OCI-LY7 (cell line): ENCODE data around the gene MAEA. TPM values are rescaled to one million over a fixed set of nuclear protein-coding genes. Genes with fewer than 3 reads are reported as not detected.

Experiments used
- BruUV-seq: library from RNA; stranded (reverse); fragments of 400-500 nt; replicated peaks from 2 replicates; lab custom pipeline; 2021; lab: Mats Ljungman, UMichigan
- CTCF ChIA-PET: fragments of 300-600 bp; sonication (Branson Sonifier 250); formaldehyde crosslinking; loops from one replicate; lab custom pipeline; 2022; ENCODE audit warnings: antibody characterized with exemption; ENCODE audit not compliant: unreplicated experiment; lab: Charles Lee
- POLR2A ChIA-PET: fragments of 300-600 bp; sonication (Branson Sonifier 250); formaldehyde crosslinking; loops from one replicate; lab custom pipeline; 2022; ENCODE audit warnings: antibody characterized with exemption; lab: Charles Lee
- DNase-seq: peaks from one replicate; pipeline ENCODE4 v3.0.0-alpha.2; 2015; ENCODE audit warnings: low spot score
- H2AFZ ChIP-seq: fragments of 200-600 bp; sonication (generic), shearing (Covaris generic); 2 replicates; pipeline ENCODE4 v1.6.1; 2014; ENCODE audit warnings: mild to moderate bottlenecking, antibody characterized with exemption, low read length, moderate library complexity
- H3K27ac ChIP-seq: fragments of 200-600 bp; sonication (generic); 2 replicates; pipeline ENCODE4 v1.5.1; 2014; ENCODE audit warnings: mixed run types, low read depth, mild to moderate bottlenecking, moderate library complexity, low read length, inconsistent platforms; ENCODE audit not compliant: poor library complexity, severe bottlenecking
- H3K36me3 ChIP-seq: fragments of 200-600 bp; sonication (generic); 2 replicates; pipeline ENCODE4 v1.6.1; 2014; ENCODE audit warnings: mild to moderate bottlenecking, antibody characterized with exemption, low read length, moderate library complexity, mixed read lengths; ENCODE audit not compliant: insufficient read depth
- H3K4me1 ChIP-seq: fragments of 200-600 bp; sonication (generic); 2 replicates; pipeline ENCODE4 v1.5.1; 2014; ENCODE audit warnings: mild to moderate bottlenecking, low read length; ENCODE audit not compliant: insufficient read depth, poor library complexity, severe bottlenecking
- H3K4me2 ChIP-seq: fragments of 200-600 bp; sonication (generic); 2 replicates; pipeline ENCODE4 v1.6.1; 2014; ENCODE audit warnings: mild to moderate bottlenecking, low read length
- H3K4me3 ChIP-seq: fragments of 200-600 bp; sonication (generic); 2 replicates; pipeline ENCODE4 v1.5.1; 2014; ENCODE audit warnings: mild to moderate bottlenecking, low read depth, low read length; ENCODE audit not compliant: poor library complexity, severe bottlenecking
- H3K79me2 ChIP-seq: fragments of 200-600 bp; sonication (generic); 2 replicates; pipeline ENCODE4 v1.6.1; 2016; ENCODE audit warnings: low read depth, mild to moderate bottlenecking, low read length, moderate library complexity, mixed read lengths; ENCODE audit not compliant: insufficient read depth
- H3K9me2 ChIP-seq: fragments of 200-600 bp; sonication (generic); 2 replicates; pipeline ENCODE4 v1.6.1; 2016; ENCODE audit warnings: mild to moderate bottlenecking, low read length, mixed read lengths; ENCODE audit not compliant: insufficient read depth
- H3K9me3 ChIP-seq: fragments of 200-600 bp; sonication (generic); 2 replicates; pipeline ENCODE4 v1.6.1; 2014; ENCODE audit warnings: mild to moderate bottlenecking, mixed run types, low read length, mixed read lengths
- H4K20me1 ChIP-seq: fragments of 200-600 bp; sonication (generic); 2 replicates; pipeline ENCODE4 v1.6.1; 2014; ENCODE audit warnings: mild to moderate bottlenecking, antibody characterized with exemption, low read length, moderate library complexity, mixed read lengths; ENCODE audit not compliant: insufficient read depth
- CTCF ChIP-seq: fragments of 200-600 bp; sonication (generic); conservative IDR thresholded peaks from 2 replicates; pipeline ENCODE4 v1.5.1; 2014; ENCODE audit warnings: mild to moderate bottlenecking, antibody characterized with exemption, low read length, moderate library complexity, mixed read lengths
- EZH2phosphoT487 ChIP-seq: fragments of 200-600 bp; sonication (generic); IDR thresholded peaks from 2 replicates; pipeline ENCODE4 v1.6.1; 2018; ENCODE audit warnings: low read depth, borderline replicate concordance, mild to moderate bottlenecking, mixed run types, antibody characterized with exemption, low read length, moderate library complexity, mixed read lengths
- intact Hi-C: fragments of 100-400 bp; cut with micrococcal nuclease; formaldehyde crosslinking; loops from one replicate; pipeline ENCODE4 v1.10.0; 2022; ENCODE audit not compliant: unreplicated experiment
- total RNA-seq, 2 experiments: library from RNA; depleted of rRNA in 1 of 2; stranded (reverse); fragments of >200 nt in 1 of 2; shearing (Covaris generic) in 1 of 2; gene quantifications; 2 replicates each; pipeline ENCODE4 v1.2.3, GENCODE V29; 2014 to 2022

The MAEA gene
- total RNA-seq, 2 experiments from 2014 or later, result 53.2 to 59.3 TPM

- CTCF ChIA-PET, result no interaction called here
- H3K4me2 ChIP-seq, result no peak overlapping the region
- no TSS peak for BruUV-seq
Measured at GRCh38 chr4:1250921-1251772, 38.5 kb upstream of the MAEA start.

DNA sequence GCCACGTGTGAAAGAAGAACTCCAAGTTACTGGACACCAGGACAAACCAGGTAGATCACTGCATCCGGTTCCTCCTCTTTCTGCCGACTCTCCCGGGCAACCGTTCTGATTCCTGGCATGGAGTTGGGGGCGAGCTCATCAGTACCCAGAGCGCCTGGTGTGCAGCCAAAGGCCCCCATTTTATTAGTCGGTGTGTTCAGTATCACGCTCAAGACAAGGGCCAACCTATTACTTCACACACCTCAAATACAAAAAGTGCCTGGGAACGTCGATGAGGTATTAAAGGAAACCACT lies 38.0 kb upstream of the MAEA start:
- no peak overlapping the region for H3K27ac ChIP-seq
- no peak overlapping the region for H3K4me2 ChIP-seq
- H3K79me2 ChIP-seq, result peaks cover 22% of the 10 kb centered on the region
- no peaks in the 10 kb centered on the region for H3K9me2 ChIP-seq
- TF ChIP-seq EZH2phosphoT487 (no peak), CTCF (no peak)
- no peak overlapping the region for H3K4me3 ChIP-seq
- H3K9me3 ChIP-seq, result peaks cover 17% of the 10 kb centered on the region; the same call in 1 of the 2 replicates
- H2AFZ ChIP-seq, result no peak overlapping the region
- peaks cover 30% of the 10 kb centered on the region for H3K36me3 ChIP-seq
- BruUV-seq, result no TSS peak
- ChIA-PET CTCF (no interaction called here), POLR2A (no interaction called here)
- intact Hi-C loops, result loop anchor here (2.0 kb wide), 1 partner anchor 15 kb away; no protein-coding TSS in a partner anchor
- DNase-seq, result no peak
- H3K4me1 ChIP-seq, result peaks cover 18% of the 10 kb centered on the region
- peaks cover 4% of the 10 kb centered on the region; the same call in 1 of the 2 replicates for H4K20me1 ChIP-seq

More at GRCh38 chr4:1250921-1251772, 38.5 kb upstream of the MAEA start:
- peaks cover 28% of the 10 kb centered on the region for H3K79me2 ChIP-seq
- no peaks in the 10 kb centered on the region for H3K9me2 ChIP-seq
- DNase-seq, result no peak
- H2AFZ ChIP-seq, result no peak overlapping the region
- TF ChIP-seq EZH2phosphoT487, result no peak
- peaks cover 9% of the 10 kb centered on the region for H4K20me1 ChIP-seq
- POLR2A ChIA-PET, result interaction anchor here (1.3 kb wide), 1 partner anchor 96 kb away, joined by 3 read pairs; the partner anchor contains the start of gene UVSSA
- no peak overlapping the region for H3K4me3 ChIP-seq
- H3K9me3 ChIP-seq, result peaks cover 17% of the 10 kb centered on the region; the same call in 1 of the 2 replicates
- intact Hi-C loops, result loop anchor here (2.0 kb wide), 1 partner anchor 16 kb away; no protein-coding TSS in a partner anchor
- H3K36me3 ChIP-seq, result peaks cover 30% of the 10 kb centered on the region
- H3K27ac ChIP-seq, result no peak overlapping the region
- H3K4me1 ChIP-seq, result peaks cover 24% of the 10 kb centered on the region

DNA sequence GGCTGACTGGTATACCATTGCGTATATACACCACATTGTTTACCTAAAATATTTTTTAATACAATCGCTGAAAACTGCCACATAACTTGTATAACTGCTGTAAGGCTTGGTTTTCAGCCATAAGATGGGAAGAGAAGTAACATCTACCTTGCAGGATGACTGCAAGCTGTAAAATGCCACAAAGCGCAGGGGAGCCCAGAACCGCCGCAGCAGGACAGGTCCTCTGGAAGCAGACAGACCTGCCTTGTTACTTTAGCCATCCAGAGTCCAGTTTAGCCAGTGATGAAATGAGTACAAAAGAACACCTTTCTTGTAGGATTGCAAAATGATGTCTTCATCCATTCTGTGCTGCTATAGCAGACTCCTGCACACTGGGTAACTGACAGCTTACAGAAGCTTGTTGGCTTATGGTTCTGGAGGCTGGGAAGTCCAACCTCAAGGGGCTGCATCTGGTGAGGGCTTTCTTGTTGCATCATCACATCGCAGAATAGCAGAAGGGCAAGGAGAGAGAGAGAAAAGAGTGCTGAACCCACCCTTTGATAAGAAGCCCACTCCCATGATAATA lies 36.7 kb upstream of the MAEA start:
- Histone ChIP-seq H4K20me1 (no peaks in the 10 kb centered on the region), H3K4me1 (peaks cover 12% of the 10 kb centered on the region), H3K27ac (no peak overlapping the region), H3K36me3 (peaks cover 30% of the 10 kb centered on the region), H3K4me3 (no peak overlapping the region), H3K9me3 (peaks cover 25% of the 10 kb centered on the region), H2AFZ (no peak overlapping the region), H3K4me2 (no peak overlapping the region), H3K9me2 (no peaks in the 10 kb centered on the region), H3K79me2 (peaks cover 9% of the 10 kb centered on the region; the same call in 1 of the 2 replicates)
- intact Hi-C loops, result no loop called here
- CTCF ChIA-PET, result no interaction called here
- no peak for TF ChIP-seq CTCF
- TF ChIP-seq EZH2phosphoT487, result no peak
- DNase-seq, result no peak
- POLR2A ChIA-PET, result no interaction called here
- BruUV-seq, result no TSS peak
